GM21786 (cell line): ENCODE results near the gene GATA3.

ENCODE experiments used
- ATAC-seq: cut with Tn5 transposase; IDR thresholded peaks from one replicate; pipeline ENCODE4 v1.9.1; 2021; ENCODE audit not compliant: unreplicated experiment

Gene GATA3

DNA sequence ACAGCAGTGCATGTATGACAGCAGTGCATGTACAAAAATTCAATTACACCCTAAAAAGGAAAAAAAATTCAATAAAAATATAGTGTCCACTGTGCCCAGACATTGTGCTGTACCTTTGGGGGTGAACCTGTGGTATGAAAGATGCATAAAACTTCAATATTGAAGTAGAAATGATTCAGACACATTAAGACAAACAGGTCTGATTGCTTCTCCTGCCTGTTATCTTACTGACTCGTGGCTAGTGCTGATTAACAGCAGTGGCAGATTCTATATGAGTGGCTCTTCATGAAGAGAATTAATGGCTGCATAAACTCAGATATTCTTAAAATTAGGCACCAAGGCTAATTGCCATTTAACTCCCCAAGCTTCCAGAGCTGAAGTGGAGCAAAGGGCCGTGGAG is 37.9 kb downstream of the GATA3 start:
- no peak for ATAC-seq

- ATAC-seq = no peak
These were observed 41.5 kb downstream of the GATA3 start for GRCh38 chr10:8095959-8096358.

DNA sequence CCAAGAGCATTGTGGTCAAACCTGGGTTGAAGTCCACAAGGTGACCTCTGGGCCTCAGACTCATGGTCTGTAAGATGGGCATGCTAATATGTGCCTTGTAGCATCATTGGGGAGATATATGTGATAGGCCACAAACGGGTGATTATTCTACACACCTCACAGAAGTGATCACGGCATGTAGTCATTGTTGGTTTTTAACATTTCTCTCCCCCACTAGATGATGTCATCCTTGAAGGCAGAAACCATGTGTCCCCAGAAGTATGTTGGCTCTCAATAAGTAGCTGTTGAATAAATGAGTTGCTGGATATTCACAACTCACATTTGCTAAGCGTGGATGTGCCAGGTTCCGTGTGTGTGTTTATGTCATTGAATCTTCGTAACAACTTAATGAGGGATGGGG is 42.4 kb downstream of the GATA3 start:
- no peak for ATAC-seq

DNA sequence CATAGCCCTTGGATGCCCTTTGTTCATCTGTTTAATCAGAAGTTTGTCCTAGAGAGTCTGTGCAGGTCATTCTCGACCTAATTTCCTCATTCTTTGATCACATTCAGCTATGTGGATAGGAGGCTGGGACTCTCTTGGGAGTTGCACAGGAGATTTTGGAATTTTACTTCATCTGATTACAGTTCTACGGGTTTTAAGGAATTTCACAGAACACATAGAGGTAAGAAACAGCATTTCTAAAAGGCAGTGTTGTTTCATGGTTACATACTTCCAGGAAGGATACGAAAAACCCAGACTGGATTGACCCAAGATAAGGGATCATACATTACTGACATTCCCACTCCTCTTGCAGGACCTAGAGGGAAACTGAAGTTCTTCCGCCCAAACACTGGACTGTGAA is 45.9 kb downstream of the GATA3 start:
- no peak for ATAC-seq

DNA sequence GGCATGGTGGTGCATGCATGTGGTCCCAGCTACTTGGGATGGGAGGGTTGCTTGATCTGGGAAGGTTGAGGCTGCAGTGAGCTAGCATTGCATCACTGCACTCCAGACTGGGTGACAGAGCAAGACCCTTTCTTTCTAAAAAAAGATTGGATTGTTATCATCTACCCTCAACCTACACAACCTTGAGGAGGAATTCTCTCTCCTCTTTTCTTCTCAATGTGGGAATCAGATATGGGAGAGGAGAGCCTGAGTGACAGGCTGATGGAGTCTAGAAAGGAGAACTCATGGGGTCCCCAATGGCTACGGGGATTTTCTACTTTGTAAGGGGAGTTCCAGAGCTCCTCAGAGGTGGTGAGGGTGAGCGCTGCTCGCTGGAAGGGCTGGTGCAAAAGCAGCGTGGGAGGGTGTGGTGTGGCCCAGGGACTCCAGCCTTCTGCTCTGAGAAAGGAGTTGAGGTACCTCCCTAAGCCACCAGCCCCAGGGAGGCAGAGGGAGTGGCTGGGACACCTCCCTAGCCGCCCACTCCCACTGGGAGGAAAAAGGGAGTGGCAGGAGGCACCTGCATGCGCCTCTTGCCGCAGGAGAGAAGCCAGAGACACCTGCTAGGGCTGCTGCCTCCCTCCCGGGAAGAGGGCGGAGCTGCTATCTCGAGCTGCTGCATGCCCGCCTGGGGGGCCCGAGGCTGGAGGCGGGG is 48.4 kb downstream of the GATA3 start:
- no peak for ATAC-seq

- no peak for ATAC-seq
These were observed 49.1 kb downstream of the GATA3 start for GRCh38 chr10:8103543-8103942.

DNA sequence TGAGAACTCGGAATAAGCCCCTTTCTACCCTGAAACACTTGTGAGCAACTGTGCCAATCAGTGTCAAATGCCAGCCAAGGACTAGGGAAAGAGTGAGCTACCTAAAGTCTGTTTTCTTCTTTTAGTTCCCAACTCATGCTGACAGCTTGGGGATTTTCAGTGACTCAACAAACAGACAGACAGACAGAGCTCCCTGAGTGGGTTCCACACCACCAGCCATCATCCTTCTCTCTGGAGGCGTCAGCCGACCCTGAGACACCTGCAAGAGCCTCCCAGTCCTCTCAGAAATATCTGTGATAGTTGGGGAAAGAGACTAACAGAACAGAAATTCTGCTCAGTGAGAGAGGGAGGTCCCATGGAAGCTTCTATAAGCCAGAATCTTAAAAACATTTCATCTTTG is 49.5 kb downstream of the GATA3 start:
- no peak for ATAC-seq

DNA sequence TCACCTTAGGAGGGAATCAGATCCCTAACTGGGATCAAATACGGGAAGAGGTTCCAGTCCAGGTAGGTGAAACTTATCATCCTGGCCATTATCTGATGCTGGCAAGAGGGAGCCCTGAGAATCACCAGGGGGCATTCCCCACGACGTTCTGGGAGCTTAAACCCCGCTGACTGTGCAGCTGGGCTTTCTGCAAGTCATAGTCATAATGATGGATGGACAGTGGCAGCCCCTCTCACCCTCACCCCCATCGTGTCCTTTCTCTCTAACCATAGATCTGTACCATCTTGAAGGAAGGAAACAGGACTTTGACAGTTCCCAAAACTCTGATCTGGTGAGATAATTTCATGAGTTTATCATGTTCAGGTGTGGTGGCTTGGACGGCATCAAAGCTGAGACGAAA is 50.2 kb downstream of the GATA3 start:
- ATAC-seq = no peak

DNA sequence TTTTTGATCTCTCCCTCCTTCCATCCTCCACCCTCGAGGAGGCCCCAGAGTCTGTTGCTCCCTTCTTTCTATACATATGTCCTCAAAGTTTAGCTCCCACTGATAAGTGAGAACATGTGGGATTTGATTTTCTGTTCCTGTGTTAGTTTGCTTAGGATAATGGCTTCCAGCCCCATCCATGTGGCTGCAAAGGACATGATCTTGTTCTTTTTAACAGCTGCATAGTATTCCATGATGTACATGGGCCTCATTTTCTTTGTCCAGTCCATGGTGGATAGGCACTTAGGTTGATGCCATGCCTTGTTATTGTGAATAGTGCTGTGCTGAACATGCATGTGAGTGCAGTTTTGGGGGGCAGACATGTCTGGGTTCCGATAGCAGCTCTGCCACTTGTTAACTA is 51.4 kb downstream of the GATA3 start:
- no peak for ATAC-seq

- no peak for ATAC-seq
These were observed 57.9 kb downstream of the GATA3 start for GRCh38 chr10:8112230-8112905.

- ATAC-seq = no peak
These were observed 58.5 kb downstream of the GATA3 start for GRCh38 chr10:8112942-8113442.

DNA sequence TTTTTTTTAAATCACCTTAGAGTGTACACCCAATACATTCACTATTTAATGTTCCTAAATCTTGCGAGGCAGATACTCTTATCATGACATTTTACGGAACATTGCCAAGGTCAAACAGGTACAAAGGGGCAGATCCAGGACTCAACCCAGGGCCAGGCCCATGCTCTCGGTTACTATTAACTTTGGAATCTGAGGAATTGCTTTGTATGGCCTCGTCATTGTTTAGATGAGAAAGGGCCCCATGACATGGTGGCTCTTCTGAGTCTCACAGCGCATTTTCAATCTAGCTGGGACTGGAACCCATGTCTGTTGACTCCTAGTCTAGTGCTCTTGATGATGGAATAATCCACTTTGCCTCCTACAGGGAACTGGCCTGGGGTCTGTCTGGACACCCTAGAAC is 59.1 kb downstream of the GATA3 start:
- ATAC-seq = no peak

- no peak for ATAC-seq
These were observed 60.5 kb downstream of the GATA3 start for GRCh38 chr10:8114741-8115617.

- no peak for ATAC-seq
These were observed 61.1 kb downstream of the GATA3 start for GRCh38 chr10:8115618-8115980.

DNA sequence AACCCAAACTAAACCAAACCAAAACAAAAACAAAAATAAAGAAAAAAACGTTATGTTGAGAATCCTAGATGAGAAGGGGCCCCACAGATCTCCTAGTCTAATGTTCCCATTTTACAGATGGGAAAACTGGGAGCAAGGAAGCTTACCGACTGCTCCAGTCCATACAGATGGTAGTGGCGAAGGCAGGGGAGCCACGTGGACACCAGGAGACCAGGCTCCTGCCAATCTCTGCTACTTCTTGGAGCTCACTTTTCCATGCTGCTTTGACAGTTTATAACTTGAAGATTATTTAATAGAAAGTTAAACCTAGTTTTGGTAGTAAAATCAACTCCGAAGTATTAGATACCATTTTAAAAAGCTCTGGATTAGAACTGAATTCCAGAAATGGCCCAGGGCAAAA is 62.0 kb downstream of the GATA3 start:
- ATAC-seq = no peak

- no peak for ATAC-seq
These were observed 62.5 kb downstream of the GATA3 start for GRCh38 chr10:8116926-8117493.

- ATAC-seq = no peak
These were observed 66.9 kb downstream of the GATA3 start for GRCh38 chr10:8121201-8121890.

- no peak for ATAC-seq
These were observed 68.3 kb downstream of the GATA3 start for GRCh38 chr10:8122611-8123369.

GRCh38 chr10:8124436-8124835 is 69.9 kb downstream of the GATA3 start:
- ATAC-seq = no peak
